Upper lobe of left lung (tissue), 4 donors: ENCODE measurements around the gene FCGR3B.
"Not testable (repeated sequence)": the region's sequence is repeated elsewhere in the genome, so short reads cannot be mapped to it uniquely, and the experiment has no call there.

Experiments
- CTCF ChIP-seq, 6 experiments: fragments of 450-650 bp in 4 of 6; fragments of 200-600 bp in 2 of 6; sonication (generic) in 2 of 6; IDR thresholded peaks; one replicate each; pipeline ENCODE4 v1.5.1; 2016 to 2019; ENCODE audit warnings: antibody characterized with exemption in 6 of 6
- EP300 ChIP-seq, 4 donors: sonication (generic); formaldehyde crosslinking; IDR thresholded peaks; one replicate each; pipeline ENCODE4 v1.5.1; 2017; ENCODE audit warnings: antibody characterized with exemption in 4 of 4, control low read depth in 2 of 4
- POLR2A ChIP-seq, 4 donors: fragments of 450-650 bp; IDR thresholded peaks; one replicate each; pipeline ENCODE4 v1.5.1; 2016 to 2017; ENCODE audit warnings: antibody characterized with exemption in 4 of 4, mild to moderate bottlenecking in 2 of 4

- not testable (repeated sequence) for TF ChIP-seq POLR2A, CTCF, EP300 (IDR thresholded peaks at IDR 0.05)
Observed at GRCh38 chr1:161606541-161607336, 24.2 kb downstream of the FCGR3B start.
